DND-41 (cell line): Measurements from ENCODE around the gene CDH1.

Source experiments
- EZH2 ChIP-seq: IDR thresholded peaks from 3 replicates; pipeline ENCODE4 v1.6.1; 2012; ENCODE audit warnings: borderline replicate concordance, low read depth, mild to moderate bottlenecking, moderate library complexity, low read length, inconsistent platforms; ENCODE audit not compliant: severe bottlenecking
- TF ChIP-seq, protein P1 (sequence below): IDR thresholded peaks from 2 replicates; pipeline ENCODE4 v1.5.1; 2012; ENCODE audit warnings: borderline replicate concordance, low read length, moderate library complexity, mild to moderate bottlenecking; ENCODE audit not compliant: poor library complexity, severe bottlenecking; ENCODE audit errors: extremely low read depth

DNA sequence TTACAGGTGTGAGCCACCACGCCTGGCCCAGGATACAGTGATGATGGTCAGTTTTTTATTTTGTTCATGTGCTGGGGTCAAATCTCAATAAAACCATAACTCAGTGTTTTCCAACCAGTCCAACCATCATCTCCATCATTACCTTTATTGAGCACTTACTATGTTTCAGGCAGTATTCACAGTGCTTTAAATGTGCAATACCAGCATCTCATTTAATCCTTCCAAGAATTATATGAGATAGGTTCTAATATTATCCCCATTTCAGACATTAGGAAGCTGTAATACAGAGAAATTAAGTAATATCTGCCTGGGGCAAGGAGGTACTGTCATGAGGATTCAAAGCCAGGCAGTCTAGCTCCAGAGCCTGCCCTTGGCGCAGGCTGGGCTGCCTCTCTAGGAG lies 69.3 kb downstream of the CDH1 start:
- TF ChIP-seq, protein P1, sequence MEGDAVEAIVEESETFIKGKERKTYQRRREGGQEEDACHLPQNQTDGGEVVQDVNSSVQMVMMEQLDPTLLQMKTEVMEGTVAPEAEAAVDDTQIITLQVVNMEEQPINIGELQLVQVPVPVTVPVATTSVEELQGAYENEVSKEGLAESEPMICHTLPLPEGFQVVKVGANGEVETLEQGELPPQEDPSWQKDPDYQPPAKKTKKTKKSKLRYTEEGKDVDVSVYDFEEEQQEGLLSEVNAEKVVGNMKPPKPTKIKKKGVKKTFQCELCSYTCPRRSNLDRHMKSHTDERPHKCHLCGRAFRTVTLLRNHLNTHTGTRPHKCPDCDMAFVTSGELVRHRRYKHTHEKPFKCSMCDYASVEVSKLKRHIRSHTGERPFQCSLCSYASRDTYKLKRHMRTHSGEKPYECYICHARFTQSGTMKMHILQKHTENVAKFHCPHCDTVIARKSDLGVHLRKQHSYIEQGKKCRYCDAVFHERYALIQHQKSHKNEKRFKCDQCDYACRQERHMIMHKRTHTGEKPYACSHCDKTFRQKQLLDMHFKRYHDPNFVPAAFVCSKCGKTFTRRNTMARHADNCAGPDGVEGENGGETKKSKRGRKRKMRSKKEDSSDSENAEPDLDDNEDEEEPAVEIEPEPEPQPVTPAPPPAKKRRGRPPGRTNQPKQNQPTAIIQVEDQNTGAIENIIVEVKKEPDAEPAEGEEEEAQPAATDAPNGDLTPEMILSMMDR = no peak
- TF ChIP-seq EZH2 = no peak
